ENCODE measurements around the gene SLC35F3.
"Not testable (repeated sequence)": the region's sequence is repeated elsewhere in the genome, so short reads cannot be mapped to it uniquely, and the experiment has no call there.

SLC35F3 gene

GRCh38 chr1:234226113-234226818 lies 321.8 kb downstream of the SLC35F3 start:
- no peak for DNase-seq (ENCODE audit: low spot score)

DNA sequence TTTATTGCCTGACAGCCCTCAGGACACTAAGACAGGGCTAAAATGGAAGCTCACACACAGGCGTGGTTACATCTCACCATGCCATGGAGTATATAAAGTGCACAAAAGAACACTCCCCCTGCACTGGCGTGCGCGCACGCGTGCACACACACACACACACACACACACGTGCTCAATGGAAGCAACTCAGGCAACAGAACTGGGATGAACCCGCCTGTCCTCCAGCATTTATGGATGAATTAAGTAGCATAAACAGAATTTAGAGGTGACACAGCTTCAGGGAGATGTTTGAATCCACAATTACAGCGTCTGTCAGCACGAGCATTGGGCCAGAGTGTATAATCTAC lies 322.3 kb downstream of the SLC35F3 start:
- DNase-seq (ENCODE audit: low spot score): no peak

DNA sequence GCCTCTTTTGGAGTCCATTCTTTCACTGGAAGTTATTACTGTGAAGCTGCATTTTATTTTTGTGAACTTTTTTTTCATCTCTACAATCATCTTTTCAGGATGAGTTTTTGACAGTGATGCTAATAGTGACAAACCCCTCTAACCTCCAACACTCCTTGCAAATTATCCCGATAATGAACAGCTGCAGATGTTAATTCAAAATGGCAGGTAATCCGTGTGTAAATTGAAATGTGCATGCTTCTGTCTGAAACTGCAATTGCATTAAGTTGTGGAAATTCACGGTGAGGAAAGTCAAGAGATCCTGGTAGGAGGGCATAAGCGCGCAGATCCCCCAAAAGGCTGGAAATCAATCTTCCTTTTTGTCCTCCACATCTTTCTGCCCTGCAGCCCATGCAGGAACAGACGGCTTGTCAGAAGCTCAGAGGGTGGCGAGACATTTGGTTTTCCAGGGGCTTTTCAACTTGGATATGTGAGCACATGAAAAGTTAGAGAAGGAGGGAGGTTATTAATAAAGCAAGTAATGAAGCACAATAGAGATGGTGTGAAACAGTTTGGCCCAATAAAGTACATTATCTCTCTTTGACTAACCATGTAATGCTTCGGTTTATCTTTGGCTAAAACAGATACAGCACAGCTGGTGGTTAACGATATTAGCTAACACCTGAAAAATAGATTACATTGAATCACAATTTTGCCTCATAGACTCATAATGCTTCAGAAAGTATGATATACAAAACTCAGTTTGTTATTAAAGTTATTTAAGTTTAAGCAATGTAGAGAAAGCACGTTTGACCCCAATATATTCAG lies 325.3 kb downstream of the SLC35F3 start:
- no peak for DNase-seq (ENCODE audit: low spot score)

DNA sequence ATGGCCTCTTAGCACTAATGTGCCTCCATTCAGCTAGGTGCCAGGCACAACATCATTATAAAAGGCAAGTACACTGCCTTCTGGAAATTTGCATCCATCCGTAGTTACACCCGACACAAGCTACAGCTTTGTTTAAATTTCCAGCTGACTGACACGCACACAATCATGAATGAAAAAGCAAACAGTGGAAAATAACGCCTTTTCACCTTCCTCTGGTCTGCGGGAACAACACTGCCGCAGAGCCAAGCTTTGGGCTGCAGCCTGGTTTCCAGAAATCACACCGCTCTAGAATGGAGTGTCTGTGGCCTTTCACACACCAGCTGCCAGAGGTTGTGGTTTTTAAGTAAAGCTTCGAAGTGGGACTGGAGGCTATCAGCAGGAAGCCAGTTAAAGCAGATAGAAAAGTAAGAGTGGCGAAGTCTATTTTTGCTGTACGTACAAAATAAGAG lies 326.0 kb downstream of the SLC35F3 start:
- DNase-seq (ENCODE audit: low spot score): no peak

DNA sequence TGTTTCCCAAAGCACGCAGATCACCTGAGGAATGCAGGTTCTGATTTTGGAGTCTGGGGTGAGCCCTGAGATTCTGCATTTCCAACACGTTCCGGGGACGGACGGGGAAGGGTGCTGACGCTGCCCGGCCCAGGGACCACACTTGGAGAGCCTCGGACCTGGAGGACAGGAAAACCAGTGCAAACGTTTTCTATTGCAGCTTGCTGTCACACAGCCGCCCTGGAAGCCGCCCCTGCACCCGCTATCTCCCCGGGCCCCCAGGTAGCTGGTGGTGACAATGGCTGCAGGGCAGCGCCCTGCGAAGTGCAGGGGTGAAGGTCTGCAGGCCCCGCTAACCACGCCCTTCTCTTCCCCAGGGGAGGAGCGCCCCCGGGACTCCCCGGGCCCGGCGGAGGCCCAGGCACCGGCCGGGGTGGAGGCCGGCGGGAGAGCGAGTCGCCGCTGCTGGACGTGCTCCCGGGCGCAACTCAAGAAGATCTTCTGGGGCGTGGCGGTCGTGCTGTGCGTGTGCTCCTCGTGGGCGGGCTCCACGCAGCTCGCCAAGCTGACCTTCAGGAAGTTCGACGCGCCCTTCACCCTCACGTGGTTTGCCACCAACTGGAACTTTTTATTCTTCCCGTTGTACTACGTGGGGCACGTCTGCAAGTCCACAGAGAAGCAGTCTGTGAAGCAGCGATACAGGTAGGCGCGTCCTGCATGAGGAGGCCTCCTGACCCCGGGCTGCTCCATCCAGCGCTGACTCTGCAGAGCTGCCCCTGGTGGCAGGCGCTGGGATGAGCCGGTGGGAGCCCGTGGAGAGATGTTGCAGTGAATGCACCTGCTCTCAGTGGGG lies 326.8 kb downstream of the SLC35F3 start:
- DNase-seq (ENCODE audit: low spot score): no peak

GRCh38 chr1:234231893-234232276 lies 327.4 kb downstream of the SLC35F3 start:
- DNase-seq (ENCODE audit: low spot score): no peak

GRCh38 chr1:234234199-234234598 lies 329.7 kb downstream of the SLC35F3 start:
- DNase-seq (ENCODE audit: low spot score): no peak

DNA sequence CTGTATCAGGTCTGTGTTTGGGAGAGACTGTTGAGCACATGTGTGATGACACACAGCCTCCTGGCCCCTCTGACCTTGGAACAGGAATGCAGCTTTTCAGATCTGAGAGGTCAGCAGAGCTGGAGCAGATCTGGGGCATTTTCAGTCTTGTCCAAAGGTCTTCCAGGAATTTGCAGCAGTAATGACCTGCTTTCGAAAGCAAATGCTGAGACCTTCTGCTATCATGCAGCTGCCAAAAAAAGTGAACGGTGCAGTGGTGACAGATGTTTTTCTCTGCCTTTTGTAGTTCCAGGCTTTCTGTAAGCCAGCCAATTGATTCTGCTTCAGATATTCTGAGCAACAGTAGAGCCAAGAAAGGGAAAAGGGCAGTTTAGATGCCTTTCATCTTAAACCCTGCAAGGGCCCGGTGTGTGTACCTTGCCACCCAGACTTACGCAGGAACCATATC lies 331.0 kb downstream of the SLC35F3 start:
- DNase-seq (ENCODE audit: low spot score): no peak

- DNase-seq (ENCODE audit: low spot score): no peak
Measured at GRCh38 chr1:234237393-234237792, 332.9 kb downstream of the SLC35F3 start.

GRCh38 chr1:234238060-234238459 lies 333.6 kb downstream of the SLC35F3 start:
- no peak for DNase-seq (ENCODE audit: low spot score)

GRCh38 chr1:234239515-234239914 lies 335.0 kb downstream of the SLC35F3 start:
- DNase-seq (ENCODE audit: low spot score): no peak

DNA sequence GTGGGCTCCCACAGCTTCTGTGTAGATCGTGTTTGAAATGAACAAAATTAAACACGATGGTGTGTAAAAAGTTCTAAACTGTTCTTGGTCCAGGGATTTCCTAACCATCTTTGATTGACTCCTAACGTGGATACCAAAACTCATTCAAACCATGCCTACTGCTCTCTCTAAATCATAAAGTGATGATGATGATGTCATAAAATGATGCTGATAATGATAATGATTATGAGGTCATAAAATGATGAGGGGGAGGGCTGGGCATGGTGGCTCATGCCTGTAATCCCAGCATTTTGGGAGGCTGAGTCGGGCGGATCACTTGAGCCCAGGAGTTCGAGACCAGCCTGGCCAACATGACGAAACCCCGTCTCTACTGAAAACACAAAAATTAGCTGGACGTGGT lies 335.5 kb downstream of the SLC35F3 start:
- no peak for DNase-seq (ENCODE audit: low spot score)

- no peak for DNase-seq (ENCODE audit: low spot score)
Measured at GRCh38 chr1:234240680-234241079, 336.2 kb downstream of the SLC35F3 start.

DNA sequence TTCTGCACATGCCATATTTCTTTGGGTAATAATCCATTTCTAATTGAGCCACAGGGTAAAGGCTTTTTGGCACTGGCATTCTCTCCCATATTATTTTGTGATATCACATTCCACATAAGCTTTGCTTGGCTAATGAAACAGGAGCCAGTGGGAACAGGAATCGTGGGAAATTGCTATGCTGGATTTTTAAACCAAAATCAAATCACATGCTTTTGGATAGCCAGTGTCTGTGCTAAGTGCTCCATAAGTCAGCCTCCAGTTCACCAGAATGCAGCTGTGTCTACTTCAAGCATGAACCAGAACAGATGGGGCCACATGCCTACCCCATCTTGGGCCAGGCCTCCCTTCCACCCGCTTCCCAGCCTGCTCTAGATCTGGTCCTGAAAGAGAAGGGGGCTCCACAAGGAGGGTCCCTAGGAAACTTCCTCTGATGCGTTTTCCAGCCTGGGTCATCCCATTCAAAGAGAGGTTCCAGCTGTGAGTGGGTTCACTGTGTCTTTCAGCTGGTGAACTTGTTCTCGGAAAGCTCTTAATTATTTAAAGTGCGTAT lies 337.5 kb downstream of the SLC35F3 start:
- DNase-seq (ENCODE audit: low spot score): no peak

DNA sequence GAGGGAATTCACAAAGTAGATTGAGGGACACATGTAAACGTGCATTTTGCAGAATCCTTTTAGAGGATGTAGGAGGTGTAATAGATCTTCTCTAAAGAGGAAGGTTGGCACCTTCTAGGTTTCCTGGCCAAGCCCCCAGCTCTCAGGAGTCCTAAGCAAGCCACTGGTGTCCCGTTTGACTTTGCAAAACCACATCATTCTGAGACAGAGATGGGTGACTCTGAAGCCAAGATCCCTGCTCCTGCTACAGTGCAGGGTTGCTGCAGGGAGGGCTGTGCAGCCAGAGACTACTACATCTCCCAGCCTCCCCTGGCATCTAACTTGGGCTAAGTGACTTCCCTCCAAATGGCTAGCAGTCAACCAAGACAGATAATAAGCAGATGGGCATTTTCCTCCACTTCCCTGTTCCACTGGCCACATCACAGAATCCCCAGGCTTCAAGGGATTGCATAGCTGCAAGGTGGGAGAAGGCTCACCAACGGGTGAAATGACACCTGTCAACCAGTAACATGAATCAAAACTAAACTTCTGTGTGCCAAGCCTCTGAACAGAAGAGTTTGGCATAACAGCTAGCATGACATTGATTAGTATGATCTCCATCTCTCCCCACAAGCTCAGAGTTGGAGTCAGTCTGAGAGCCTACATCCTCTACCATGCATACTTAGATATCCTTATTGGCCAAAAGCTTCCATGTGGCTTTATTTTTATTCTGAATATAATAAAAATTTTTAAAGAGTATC lies 339.2 kb downstream of the SLC35F3 start:
- no peak for DNase-seq (ENCODE audit: low spot score)

DNA sequence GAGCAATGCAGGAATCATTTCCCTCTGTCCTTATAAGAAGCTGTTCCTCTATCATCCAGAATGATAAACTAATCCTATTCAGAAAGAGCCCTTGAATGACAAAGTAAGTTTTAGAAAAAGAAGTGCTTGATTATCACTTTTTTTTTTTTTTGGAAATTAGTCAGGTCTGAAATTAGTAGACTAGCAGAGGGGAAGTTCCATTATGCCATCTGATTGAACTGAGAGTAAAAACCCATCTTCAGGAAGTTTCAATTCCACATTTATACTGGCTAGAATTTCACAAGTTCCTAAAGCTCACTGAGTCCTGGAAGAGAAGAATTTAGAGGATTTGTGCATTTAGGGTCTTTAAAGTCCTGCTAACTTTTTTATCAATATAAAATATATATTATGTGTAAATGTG lies 340.0 kb downstream of the SLC35F3 start:
- no peak for DNase-seq (ENCODE audit: low spot score)

DNA sequence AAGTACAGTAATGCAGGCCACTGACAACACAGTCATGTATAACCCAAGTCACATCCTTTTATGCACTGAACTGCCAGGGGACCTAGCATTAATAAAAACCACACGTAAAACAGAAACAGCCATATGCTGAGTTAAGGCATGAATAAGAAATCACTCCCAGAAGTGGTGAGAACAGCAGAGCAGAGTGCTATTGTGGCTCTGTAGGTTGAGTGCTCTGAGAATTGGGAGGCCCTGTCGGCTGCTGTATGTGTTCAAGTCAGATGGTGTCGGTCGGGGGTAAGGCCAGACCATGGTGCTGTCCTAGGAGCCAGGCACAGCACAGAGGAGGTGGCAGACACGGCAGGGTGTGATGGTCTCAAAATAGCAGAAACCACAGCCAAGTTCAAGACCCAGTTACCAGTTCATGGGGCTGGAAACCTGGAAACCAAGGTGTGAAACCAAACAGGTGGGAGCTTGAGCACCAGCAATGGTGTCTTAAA lies 342.2 kb downstream of the SLC35F3 start:
- DNase-seq (ENCODE audit: low spot score): no peak

- DNase-seq (ENCODE audit: low spot score): not testable (repeated sequence)
Measured at GRCh38 chr1:234247746-234248145, 343.3 kb downstream of the SLC35F3 start.

- DNase-seq (ENCODE audit: low spot score): no peak
Measured at GRCh38 chr1:234250747-234251146, 346.3 kb downstream of the SLC35F3 start.

DNA sequence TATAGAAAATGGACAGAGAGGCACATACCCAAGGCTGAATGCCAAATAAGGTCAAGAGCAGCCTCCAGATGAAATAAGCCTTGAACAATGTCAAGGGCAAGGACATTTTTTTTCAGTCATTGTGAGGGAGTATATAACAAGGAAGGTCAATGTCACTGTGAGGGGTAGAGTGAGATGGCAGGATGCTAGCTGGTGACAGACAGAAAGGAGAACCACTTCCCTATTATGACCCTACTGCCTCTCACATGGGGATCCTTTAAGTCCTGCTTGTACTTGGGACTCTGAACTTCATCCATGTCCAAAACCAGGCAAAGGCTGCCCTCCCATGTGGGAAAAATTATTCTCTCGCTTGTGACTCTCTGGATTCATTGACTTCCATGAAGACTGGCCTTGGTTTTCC lies 349.3 kb downstream of the SLC35F3 start:
- DNase-seq (ENCODE audit: low spot score): no peak

- DNase-seq (ENCODE audit: low spot score): no peak
Measured at GRCh38 chr1:234256359-234256758, 351.9 kb downstream of the SLC35F3 start.
